Measurements from ENCODE around the gene SLC25A29. TPM values are rescaled to one million over a fixed set of nuclear protein-coding genes. Genes with fewer than 3 reads are reported as not detected.

Gene SLC25A29
- total and polyA plus RNA-seq, 2 donors (not counting 1 experiment from before 2014, with no cell fraction given): 6.2 to 24.1 TPM

DNA sequence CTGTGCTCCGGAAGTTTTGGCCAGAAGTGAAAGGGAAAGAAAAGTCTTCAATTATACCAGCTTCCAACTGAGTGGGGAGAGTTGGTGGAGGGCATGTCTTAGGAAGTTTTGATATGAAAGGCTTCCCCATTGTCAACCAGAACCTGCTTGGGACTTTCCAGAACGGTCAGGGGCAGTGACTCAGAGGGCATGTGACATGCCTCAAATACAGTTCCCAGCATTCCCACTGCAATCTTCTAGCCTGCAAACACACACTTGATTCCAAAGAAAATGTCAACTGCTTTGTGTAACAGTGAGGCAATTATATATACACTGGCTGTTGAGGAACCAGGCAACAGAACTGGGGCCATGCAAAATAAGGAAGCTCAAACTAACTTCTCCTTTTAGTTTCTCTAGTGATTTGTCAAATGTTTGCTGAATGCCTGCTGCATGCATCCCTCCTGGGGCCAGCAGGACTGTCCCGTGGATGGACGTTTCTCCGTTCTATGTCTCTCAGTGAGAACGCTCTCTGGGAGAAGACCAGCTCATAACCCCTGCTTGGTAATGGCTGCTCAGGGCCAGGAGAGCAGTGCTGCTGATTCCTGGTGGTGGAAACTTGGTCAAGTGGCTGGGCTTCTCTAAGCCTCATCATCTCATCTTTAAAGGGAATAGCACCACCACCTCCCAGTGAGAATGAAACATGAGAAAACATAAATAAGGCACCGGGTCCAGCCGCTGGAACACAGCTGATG is 35.2 kb upstream of the SLC25A29 start:
- Histone ChIP-seq H3K4me1 (ENCODE audit: control insufficient read depth, extremely low read depth, insufficient read depth, low read length) (no peaks in the 10 kb centered on the region), H3K27me3 (ENCODE audit: control insufficient read depth, insufficient read depth, low read length) (no peaks in the 10 kb centered on the region), H2AFZ (ENCODE audit: low read length) (no peak overlapping the region), H3K9ac (ENCODE audit: insufficient read depth, low read length) (no peak overlapping the region), H3K36me3 (ENCODE audit: control insufficient read depth, insufficient read depth, low read length) (peaks cover 23% of the 10 kb centered on the region), H3K4me3 (replicated peaks in 1 of 4; ENCODE audit: control extremely low read depth in 1 of 4, insufficient read depth in 1 of 4, low read depth in 3 of 4, low read length in 4 of 4) (no peak overlapping the region), H4K20me1 (ENCODE audit: control insufficient read depth, extremely low read depth, insufficient read depth, low read length) (no peaks in the 10 kb centered on the region), H3K9me3 (ENCODE audit: control insufficient read depth, insufficient read depth, low read depth, low read length) (no peaks in the 10 kb centered on the region), H3K27ac (ENCODE audit: insufficient read depth, low read length) (peak overlapping the region; percentile 45), H3K4me2 (ENCODE audit: extremely low read depth, insufficient read depth, low read length) (no peak overlapping the region), H3K79me2 (ENCODE audit: control insufficient read depth, insufficient read depth, low read length) (no peaks in the 10 kb centered on the region)
- TF ChIP-seq, protein P1, sequence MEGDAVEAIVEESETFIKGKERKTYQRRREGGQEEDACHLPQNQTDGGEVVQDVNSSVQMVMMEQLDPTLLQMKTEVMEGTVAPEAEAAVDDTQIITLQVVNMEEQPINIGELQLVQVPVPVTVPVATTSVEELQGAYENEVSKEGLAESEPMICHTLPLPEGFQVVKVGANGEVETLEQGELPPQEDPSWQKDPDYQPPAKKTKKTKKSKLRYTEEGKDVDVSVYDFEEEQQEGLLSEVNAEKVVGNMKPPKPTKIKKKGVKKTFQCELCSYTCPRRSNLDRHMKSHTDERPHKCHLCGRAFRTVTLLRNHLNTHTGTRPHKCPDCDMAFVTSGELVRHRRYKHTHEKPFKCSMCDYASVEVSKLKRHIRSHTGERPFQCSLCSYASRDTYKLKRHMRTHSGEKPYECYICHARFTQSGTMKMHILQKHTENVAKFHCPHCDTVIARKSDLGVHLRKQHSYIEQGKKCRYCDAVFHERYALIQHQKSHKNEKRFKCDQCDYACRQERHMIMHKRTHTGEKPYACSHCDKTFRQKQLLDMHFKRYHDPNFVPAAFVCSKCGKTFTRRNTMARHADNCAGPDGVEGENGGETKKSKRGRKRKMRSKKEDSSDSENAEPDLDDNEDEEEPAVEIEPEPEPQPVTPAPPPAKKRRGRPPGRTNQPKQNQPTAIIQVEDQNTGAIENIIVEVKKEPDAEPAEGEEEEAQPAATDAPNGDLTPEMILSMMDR (conservative IDR thresholded peaks at IDR 0.05 in 1 of 2, IDR thresholded peaks at IDR 0.05 in 1 of 2; ENCODE audit: low read depth in 1 of 2, low read length in 2 of 2): no peak
- no peak for TF ChIP-seq EZH2 (IDR thresholded peaks at IDR 0.05; ENCODE audit: low read length, missing control alignments)
- DNase-seq (ENCODE audit: low read depth in 2 of 2): peak; percentile 66 to 78

DNA sequence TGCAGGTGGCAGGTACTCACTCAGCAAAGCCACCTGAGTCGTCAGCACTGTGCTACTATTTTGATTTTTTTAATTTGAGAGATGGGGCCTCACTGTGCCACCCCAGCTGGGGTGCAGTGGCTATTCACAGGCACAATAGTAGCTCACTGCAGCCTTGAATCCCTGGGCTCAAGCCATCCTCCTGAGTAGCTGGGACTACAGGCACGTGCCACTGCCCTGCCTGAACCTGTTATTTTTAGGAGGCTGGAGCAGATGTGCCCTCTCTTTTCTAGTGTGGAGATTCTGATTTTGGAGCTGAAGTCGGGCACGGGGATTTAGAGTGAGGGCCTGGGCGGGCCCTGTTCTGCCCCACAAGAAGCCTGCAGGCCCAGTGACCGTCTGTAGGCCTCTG is 34.2 kb upstream of the SLC25A29 start:
- no peak for DNase-seq (ENCODE audit: low read depth in 2 of 2)
- no peak overlapping the region for H3K27ac ChIP-seq (ENCODE audit: insufficient read depth, low read length)
- no peak overlapping the region for H3K4me3 ChIP-seq (replicated peaks in 1 of 4; ENCODE audit: control extremely low read depth in 1 of 4, insufficient read depth in 1 of 4, low read depth in 3 of 4, low read length in 4 of 4)
- no peaks in the 10 kb centered on the region for H4K20me1 ChIP-seq (ENCODE audit: control insufficient read depth, extremely low read depth, insufficient read depth, low read length)
- TF ChIP-seq, protein P1 (conservative IDR thresholded peaks at IDR 0.05 in 1 of 2, IDR thresholded peaks at IDR 0.05 in 1 of 2; ENCODE audit: low read depth in 1 of 2, low read length in 2 of 2): no peak
- no peak for TF ChIP-seq EZH2 (IDR thresholded peaks at IDR 0.05; ENCODE audit: low read length, missing control alignments)
- H2AFZ ChIP-seq (ENCODE audit: low read length): no peak overlapping the region
- no peak overlapping the region for H3K4me2 ChIP-seq (ENCODE audit: extremely low read depth, insufficient read depth, low read length)
- H3K27me3 ChIP-seq (ENCODE audit: control insufficient read depth, insufficient read depth, low read length): no peaks in the 10 kb centered on the region
- H3K4me1 ChIP-seq (ENCODE audit: control insufficient read depth, extremely low read depth, insufficient read depth, low read length): no peaks in the 10 kb centered on the region
- H3K9me3 ChIP-seq (ENCODE audit: control insufficient read depth, insufficient read depth, low read depth, low read length): no peaks in the 10 kb centered on the region
- H3K36me3 ChIP-seq (ENCODE audit: control insufficient read depth, insufficient read depth, low read length): peaks cover 18% of the 10 kb centered on the region
- no peaks in the 10 kb centered on the region for H3K79me2 ChIP-seq (ENCODE audit: control insufficient read depth, insufficient read depth, low read length)
- H3K9ac ChIP-seq (ENCODE audit: insufficient read depth, low read length): no peak overlapping the region

DNA sequence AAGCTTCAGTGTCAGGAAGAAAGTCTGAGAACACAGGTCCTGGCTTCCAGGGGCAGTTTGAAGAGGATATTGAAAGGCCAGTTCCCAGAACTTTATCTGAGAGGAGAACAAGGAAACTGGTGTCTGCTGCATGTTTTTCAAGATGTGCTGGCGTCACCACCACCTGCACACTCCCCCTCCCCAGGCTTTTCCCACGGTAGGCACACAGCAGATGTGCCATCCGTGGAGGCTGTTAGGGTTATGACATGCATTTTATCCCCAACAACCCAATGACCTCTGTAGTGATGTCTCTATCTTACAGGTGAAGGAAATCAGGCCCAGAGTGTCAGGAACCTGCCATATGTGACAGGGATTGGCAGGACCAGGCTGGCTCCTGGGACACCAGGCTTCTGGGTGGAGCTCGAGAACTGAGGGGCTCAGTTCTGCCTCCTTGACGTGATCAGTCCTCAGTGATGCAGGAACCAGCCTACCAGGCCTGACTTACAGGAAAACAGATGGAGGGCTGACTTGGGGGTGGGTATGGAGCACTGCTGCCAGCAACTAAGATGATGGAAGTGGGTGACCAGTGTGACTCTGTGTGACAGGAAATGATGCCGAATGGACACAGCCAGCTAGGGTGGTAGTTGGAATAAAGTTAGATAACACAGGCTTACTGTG is 33.6 kb upstream of the SLC25A29 start:
- TF ChIP-seq, protein P1 (conservative IDR thresholded peaks at IDR 0.05 in 1 of 2, IDR thresholded peaks at IDR 0.05 in 1 of 2; ENCODE audit: low read depth in 1 of 2, low read length in 2 of 2): no peak
- no peak for TF ChIP-seq EZH2 (IDR thresholded peaks at IDR 0.05; ENCODE audit: low read length, missing control alignments)
- no peak overlapping the region for H2AFZ ChIP-seq (ENCODE audit: low read length)
- H3K79me2 ChIP-seq (ENCODE audit: control insufficient read depth, insufficient read depth, low read length): no peaks in the 10 kb centered on the region
- no peaks in the 10 kb centered on the region for H3K27me3 ChIP-seq (ENCODE audit: control insufficient read depth, insufficient read depth, low read length)
- H3K4me3 ChIP-seq (replicated peaks in 1 of 4; ENCODE audit: control extremely low read depth in 1 of 4, insufficient read depth in 1 of 4, low read depth in 3 of 4, low read length in 4 of 4): no peak overlapping the region
- H3K27ac ChIP-seq (ENCODE audit: insufficient read depth, low read length): peak overlapping the region; percentile 12
- H3K9ac ChIP-seq (ENCODE audit: insufficient read depth, low read length): no peak overlapping the region
- H3K4me1 ChIP-seq (ENCODE audit: control insufficient read depth, extremely low read depth, insufficient read depth, low read length): no peaks in the 10 kb centered on the region
- peaks cover 19% of the 10 kb centered on the region for H3K36me3 ChIP-seq (ENCODE audit: control insufficient read depth, insufficient read depth, low read length)
- H3K4me2 ChIP-seq (ENCODE audit: extremely low read depth, insufficient read depth, low read length): no peak overlapping the region
- H4K20me1 ChIP-seq (ENCODE audit: control insufficient read depth, extremely low read depth, insufficient read depth, low read length): no peaks in the 10 kb centered on the region
- H3K9me3 ChIP-seq (ENCODE audit: control insufficient read depth, insufficient read depth, low read depth, low read length): no peaks in the 10 kb centered on the region
- no peak for DNase-seq (ENCODE audit: low read depth in 2 of 2)
